HepG2 (cell line): ENCODE data around the gene PIM3. TPM values are rescaled to one million over a fixed set of nuclear protein-coding genes. Genes with fewer than 3 reads are reported as not detected.

Source experiments
- ATF5 ChIP-seq: sonication (generic); formaldehyde crosslinking; IDR thresholded peaks from 2 replicates; pipeline ENCODE4 v1.4.0; 2020; ENCODE audit warnings: mild to moderate bottlenecking, low read depth, missing genetic modification reagents
- FOSL1 ChIP-seq: sonication (generic); formaldehyde crosslinking; IDR thresholded peaks from 2 replicates; pipeline ENCODE4 v1.9.0; 2021; ENCODE audit warnings: missing genetic modification reagents, borderline replicate concordance
- GABPA ChIP-seq, 2 experiments: IDR thresholded peaks; 2 replicates each; pipeline ENCODE4 v1.6.1; 2011 to 2016; ENCODE audit warnings: low read depth in 2 of 2, low read length in 1 of 2, missing biosample characterization in 1 of 2, missing genetic modification characterization in 1 of 2
- IKZF4 ChIP-seq: sonication (generic); formaldehyde crosslinking; IDR thresholded peaks from 2 replicates; pipeline ENCODE4 v1.5.1; 2020; ENCODE audit warnings: borderline replicate concordance, mild to moderate bottlenecking, low read depth, missing genetic modification reagents; ENCODE audit errors: not compliant biosample characterization
- MEF2D ChIP-seq: sonication (generic); formaldehyde crosslinking; IDR thresholded peaks from 2 replicates; pipeline ENCODE4 v1.5.1; 2020; ENCODE audit warnings: mild to moderate bottlenecking, missing genetic modification reagents
- MLXIP ChIP-seq: sonication (generic); formaldehyde crosslinking; IDR thresholded peaks from 2 replicates; pipeline ENCODE4 v1.9.0; 2021; ENCODE audit warnings: missing genetic modification reagents, borderline replicate concordance
- NR2C2 ChIP-seq: sonication (generic); formaldehyde crosslinking; IDR thresholded peaks from 2 replicates; pipeline ENCODE4 v1.4.0; 2020; ENCODE audit warnings: missing genetic modification reagents, mild to moderate bottlenecking, moderate library complexity, borderline replicate concordance
- NR3C1 ChIP-seq: sonication (generic); formaldehyde crosslinking; IDR thresholded peaks from 2 replicates; pipeline ENCODE4 v1.4.0; 2020; ENCODE audit warnings: missing genetic modification reagents
- SIX1 ChIP-seq: sonication (generic); formaldehyde crosslinking; IDR thresholded peaks from 2 replicates; pipeline ENCODE4 v1.4.0; 2020; ENCODE audit warnings: missing genetic modification reagents, borderline replicate concordance
- TRIM24 ChIP-seq: sonication (generic); formaldehyde crosslinking; IDR thresholded peaks from 2 replicates; pipeline ENCODE4 v1.8.0; 2022; ENCODE audit warnings: mild to moderate bottlenecking, missing genetic modification reagents
- ZFP36L2 ChIP-seq: sonication (generic); formaldehyde crosslinking; IDR thresholded peaks from 2 replicates; pipeline ENCODE4 v1.4.0; 2020; ENCODE audit warnings: missing genetic modification reagents
- ZFP82 ChIP-seq: sonication (generic); formaldehyde crosslinking; IDR thresholded peaks from 2 replicates; pipeline ENCODE4 v1.5.1; 2020; ENCODE audit warnings: mild to moderate bottlenecking, missing genetic modification reagents, borderline replicate concordance
- ZNF224 ChIP-seq: sonication (generic); formaldehyde crosslinking; IDR thresholded peaks from 2 replicates; pipeline ENCODE4 v1.5.0; 2020; ENCODE audit warnings: mild to moderate bottlenecking, missing genetic modification reagents
- ZNF280D ChIP-seq: sonication (generic); formaldehyde crosslinking; IDR thresholded peaks from 2 replicates; pipeline ENCODE4 v1.5.1; 2020; ENCODE audit warnings: mild to moderate bottlenecking, missing genetic modification reagents
- ZNF589 ChIP-seq: sonication (generic); formaldehyde crosslinking; conservative IDR thresholded peaks from 2 replicates; pipeline ENCODE4 v1.8.0; 2022; ENCODE audit warnings: mild to moderate bottlenecking, moderate library complexity, missing genetic modification reagents
- ZNF616 ChIP-seq: sonication (generic); formaldehyde crosslinking; IDR thresholded peaks from 2 replicates; pipeline ENCODE4 v1.5.0; 2020; ENCODE audit warnings: low read depth, mild to moderate bottlenecking, missing genetic modification reagents
- polyA plus RNA-seq, 8 experiments: library from polyadenylated mRNA; depleted of rRNA in 3 of 8; stranded (reverse) in 7 of 8; unstranded in 1 of 8; fragments of >200 nt; fragmentation: Illumina TruSeq in 4 of 8; extraction: Trizol in 4 of 8; gene quantifications; 2 replicates each; pipeline versions ENCODE4 v1.2.1 to v1.2.3, GENCODE V29; 2011 to 2016; ENCODE audit warnings: low read depth in 4 of 8, missing spikeins in 1 of 8, mixed read lengths in 1 of 8; ENCODE audit not compliant: insufficient read depth in 1 of 8
- total RNA-seq, 5 experiments: library from RNA; depleted of rRNA; stranded (reverse); fragments of >200 nt; fragmentation: Illumina TruSeq; extraction: Trizol; gene quantifications; 2 replicates each; pipeline ENCODE4 v1.2.3, GENCODE V29; 2016; ENCODE audit warnings: low read depth in 1 of 5

PIM3 gene
- total and polyA plus RNA-seq, 2 of the 13 experiments (the other 11 are each of a cell fraction or from before 2014, with no cell fraction given) = 21.6 to 31.2 TPM

GRCh38 chr22:49948958-49949913 is 11.3 kb upstream of the PIM3 start (continued):
- TF ChIP-seq ZNF280D (CRISPR knock-in tag) (no peak), FOSL1 (CRISPR knock-in tag) (no peak), GABPA (IDR thresholded peaks at IDR 0.05; ENCODE audit: low read depth, low read length) (no peak), GABPA (CRISPR knock-in tag; IDR thresholded peaks at IDR 0.05; ENCODE audit: low read depth) (no peak), ZFP82 (no peak), MEF2D (CRISPR knock-in tag) (no peak), NR3C1 (CRISPR knock-in tag) (no peak), ZNF224 (CRISPR knock-in tag) (0 out of 2 replicates have a peak, but pooled peaks have one; percentile 57), MLXIP (CRISPR knock-in tag) (0 out of 2 replicates have a peak, but pooled peaks have one; percentile 42), ATF5 (CRISPR knock-in tag) (no peak), ZFP36L2 (CRISPR knock-in tag) (no peak), IKZF4 (CRISPR knock-in tag) (peak; percentile 23), ZNF616 (peak; percentile 32; the same call in 1 of the 2 replicates), TRIM24 (CRISPR knock-in tag) (no peak), SIX1 (CRISPR knock-in tag) (no peak; the same call in 1 of the 2 replicates), NR2C2 (CRISPR knock-in tag) (no peak; the same call in 1 of the 2 replicates), ZNF589 (peak; percentile 27; the same call in 1 of the 2 replicates)
